H1 (cell line): ENCODE data around the gene ADAMTS6. TPM values are rescaled to one million over a fixed set of nuclear protein-coding genes. Genes with fewer than 3 reads are reported as not detected.

ENCODE experiments used
- ASH2L ChIP-seq: fragments of 200-600, 300-600 bp; sonication (generic); IDR thresholded peaks from one replicate; pipeline ENCODE4 v1.7.1; 2017; ENCODE audit warnings: low read length
- CTCF ChIP-seq, 3 experiments: IDR thresholded peaks; 1 replicate in 2 of 3; 2 replicates in 1 of 3; pipeline versions ENCODE4 v1.5.1 to v1.6.1; 2011; ENCODE audit warnings: low read length in 3 of 3, mild to moderate bottlenecking in 3 of 3, inconsistent platforms in 2 of 3, low read depth in 1 of 3, moderate library complexity in 1 of 3; ENCODE audit not compliant: insufficient read depth in 1 of 3; ENCODE audit errors: control extremely low read depth in 1 of 3
- EZH2 ChIP-seq: fragments of 200-600 bp; sonication (generic); IDR thresholded peaks from 2 replicates; pipeline ENCODE4 v1.7.1; 2012; ENCODE audit warnings: low read depth, mild to moderate bottlenecking, moderate library complexity, low read length, inconsistent platforms; ENCODE audit not compliant: severe bottlenecking
- POLR2AphosphoS5 ChIP-seq: IDR thresholded peaks from 2 replicates; pipeline ENCODE4 v1.6.1; 2011; ENCODE audit warnings: low read depth, low read length
- RFX5 ChIP-seq: IDR thresholded peaks from 2 replicates; pipeline ENCODE4 v1.6.1; 2011; ENCODE audit warnings: low read depth, low read length, improper control_type of control experiment, borderline replicate concordance
- SIRT6 ChIP-seq: IDR thresholded peaks from one replicate; pipeline ENCODE4 v1.7.1; 2012; ENCODE audit warnings: low read length, inconsistent platforms
- TAF1 ChIP-seq: IDR thresholded peaks from 2 replicates; pipeline ENCODE4 v1.6.1; 2011; ENCODE audit warnings: mild to moderate bottlenecking, low read depth, low read length
- USF2 ChIP-seq: IDR thresholded peaks from 2 replicates; pipeline ENCODE4 v1.6.1; 2011; ENCODE audit warnings: low read length, improper control_type of control experiment
- polyA plus RNA-seq, 7 experiments: library from polyadenylated mRNA; depleted of rRNA in 3 of 7; stranded (reverse) in 5 of 7; unstranded in 2 of 7; fragments of >200 nt in 5 of 7; fragments of 200-250 nt in 2 of 7; gene quantifications; 1 replicate in 5 of 7; 2 replicates in 1 of 7; 4 replicates in 1 of 7; pipeline versions ENCODE4 v1.2.1 to v1.2.3, GENCODE V29; 2011 to 2013; ENCODE audit warnings: missing spikeins in 2 of 7, mixed read lengths in 2 of 7
- total RNA-seq: library from RNA; stranded (reverse); fragmentation: NEBNext Ultra II Directional; extraction: Animal tissue kit (Norgen Biotek cat#: 25700); gene quantifications from 2 replicates; pipeline ENCODE4 v1.2.1, GENCODE V29; 2021

ADAMTS6 gene
- total and polyA plus RNA-seq, 2 of the 8 experiments (the other 6 are each of a cell fraction or from before 2014, with no cell fraction given), result 0.74 to 2.4 TPM

GRCh38 chr5:65126542-65127069, 355.1 kb downstream of the ADAMTS6 start (continued):
- no peak for TF ChIP-seq CTCF (IDR thresholded peaks at IDR 0.05; ENCODE audit: control extremely low read depth in 1 of 3, insufficient read depth in 1 of 3, low read depth in 1 of 3, low read length in 3 of 3)
- TF ChIP-seq SIRT6, result no peak
- no peak for TF ChIP-seq POLR2AphosphoS5
- TF ChIP-seq EZH2, result no peak
- no peak for TF ChIP-seq ASH2L
- no peak for TF ChIP-seq USF2
- TF ChIP-seq TAF1, result no peak
- no peak for TF ChIP-seq RFX5
